Common myeloid progenitor, CD34-positive (primary cell): ENCODE measurements around the gene FAM83E.
A peak's percentile ranks its signal among the peaks of the same experiment; 100 is the strongest.

Experiments used
- CTCF ChIA-PET: fragments of 350-600 bp; sonication (Branson Sonifier 250); formaldehyde crosslinking; loops from one replicate; lab custom pipeline; 2021; ENCODE audit warnings: antibody characterized with exemption; lab: Charles Lee
- POLR2A ChIA-PET: fragments of 350-600 bp; sonication (Branson Sonifier 250); formaldehyde crosslinking; loops from one replicate; lab custom pipeline; 2021; ENCODE audit warnings: antibody characterized with exemption; lab: Charles Lee
- DNase-seq, 3 donors: peaks; one replicate each; pipeline versions ENCODE4 v3.0.0 to v3.0.0-alpha.2; 2013
- H3K27ac ChIP-seq, 2 experiments: 1 replicate in 1 of 2; 2 replicates in 1 of 2; pipeline ENCODE4 v1.7.0; 2013; ENCODE audit warnings: inconsistent platforms in 2 of 2, low read length in 2 of 2, mild to moderate bottlenecking in 2 of 2, low read depth in 1 of 2, moderate library complexity in 1 of 2; ENCODE audit not compliant: severe bottlenecking in 2 of 2, insufficient read depth in 1 of 2, poor library complexity in 1 of 2
- H3K27me3 ChIP-seq, 5 experiments: replicated peaks in 2 of 5; 1 replicate in 3 of 5; 2 replicates in 2 of 5; pipeline versions ENCODE4 v1.6.1 to v1.7.0; 2013; ENCODE audit warnings: low read length in 4 of 5, mild to moderate bottlenecking in 2 of 5, moderate library complexity in 2 of 5, inconsistent platforms in 1 of 5; ENCODE audit not compliant: insufficient read depth in 5 of 5, control insufficient read depth in 4 of 5
- H3K36me3 ChIP-seq, 4 experiments: 1 replicate in 2 of 4; 2 replicates in 2 of 4; pipeline versions ENCODE4 v1.6.1 to v1.7.0; 2013; ENCODE audit warnings: low read length in 3 of 4, control low read depth in 1 of 4, mild to moderate bottlenecking in 1 of 4; ENCODE audit not compliant: control insufficient read depth in 4 of 4, insufficient read depth in 4 of 4
- H3K4me1 ChIP-seq, 4 experiments: 1 replicate in 3 of 4; 2 replicates in 1 of 4; pipeline versions ENCODE4 v1.6.1 to v1.7.1; 2013; ENCODE audit warnings: low read length in 3 of 4, mild to moderate bottlenecking in 3 of 4, control low read depth in 1 of 4, inconsistent platforms in 1 of 4, moderate library complexity in 1 of 4; ENCODE audit not compliant: control insufficient read depth in 4 of 4, insufficient read depth in 4 of 4; ENCODE audit errors: control extremely low read depth in 1 of 4
- H3K4me3 ChIP-seq, 7 experiments: 1 replicate in 4 of 7; 2 replicates in 3 of 7; pipeline versions ENCODE4 v1.5.1 to v1.7.0; 2013; ENCODE audit warnings: mild to moderate bottlenecking in 7 of 7, low read length in 6 of 7, moderate library complexity in 6 of 7, inconsistent platforms in 2 of 7, low read depth in 2 of 7, control low read depth in 1 of 7; ENCODE audit not compliant: insufficient read depth in 4 of 7, control insufficient read depth in 1 of 7; ENCODE audit errors: extremely low read depth in 1 of 7
- H3K9me3 ChIP-seq, 5 experiments: 1 replicate in 4 of 5; 2 replicates in 1 of 5; pipeline versions ENCODE4 v1.6.1 to v1.7.1; 2013; ENCODE audit warnings: low read length in 4 of 5, mild to moderate bottlenecking in 2 of 5, inconsistent platforms in 1 of 5, low read depth in 1 of 5, moderate library complexity in 1 of 5; ENCODE audit not compliant: control insufficient read depth in 4 of 5, insufficient read depth in 2 of 5; ENCODE audit errors: control extremely low read depth in 1 of 5
- WGBS: methylation state at CpG from one replicate; pipeline ENCODE4 v1.1.5; 2013; ENCODE audit not compliant: insufficient coverage; 5-methylcytosine and 5-hydroxymethylcytosine counted together

FAM83E gene

DNA sequence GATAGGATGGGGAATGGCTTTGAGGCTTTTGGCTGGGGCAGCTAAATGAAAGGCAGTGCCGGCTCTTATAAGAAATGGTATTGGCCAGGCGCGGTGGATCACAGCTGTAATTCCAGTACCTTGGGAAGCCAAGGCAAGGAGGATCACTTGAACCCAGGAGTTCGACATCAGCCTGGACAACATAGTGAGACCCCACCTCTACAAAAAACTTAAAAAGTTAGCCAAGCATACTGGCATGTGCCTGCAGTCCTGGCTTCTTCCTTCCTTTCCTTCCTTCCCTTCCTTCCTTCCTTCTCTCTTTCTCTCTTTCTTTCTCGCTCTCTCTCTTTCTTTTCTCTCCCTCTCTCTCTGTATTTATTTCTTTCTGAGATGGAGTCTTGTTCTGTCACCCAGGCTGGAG, 28.0 kb upstream of the FAM83E start:
- Histone ChIP-seq H3K36me3 (no peaks in the 10 kb centered on the region), H3K4me3 (no peak overlapping the region), H3K27ac (no peak overlapping the region), H3K4me1 (peaks cover 7 to 38% (median 33%) of the 10 kb centered on the region in 4 experiments), H3K9me3 (no peaks in the 10 kb centered on the region), H3K27me3 (no peaks in the 10 kb centered on the region)
- WGBS = 97% methylated on average over 5 of the region's 5 CpGs
- CTCF ChIA-PET = interaction anchor here (4.5 kb wide), 1 partner anchor 33 kb away, joined by 40 read pairs; no protein-coding TSS in a partner anchor
- POLR2A ChIA-PET = no interaction called here
- no peak for DNase-seq

DNA sequence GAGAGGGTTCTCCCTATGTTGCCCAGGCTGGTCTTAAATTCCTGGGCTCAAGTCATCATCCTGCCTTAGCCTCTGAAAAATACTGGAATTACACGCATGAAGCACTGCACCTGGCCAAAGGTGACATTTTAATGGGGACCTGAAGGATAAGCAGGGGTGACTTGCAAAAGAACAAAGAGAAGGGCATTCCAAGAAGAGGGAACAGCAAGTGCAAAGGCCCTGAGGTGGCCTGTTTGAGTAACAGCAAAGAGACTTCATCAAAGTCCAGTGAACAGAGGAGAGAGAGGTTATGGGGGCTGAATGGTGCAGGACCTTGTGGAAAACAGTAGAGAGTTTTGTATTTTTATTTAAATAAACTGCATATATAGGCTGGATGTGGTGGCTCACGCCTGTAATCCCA, 27.0 kb upstream of the FAM83E start:
- CTCF ChIA-PET = no interaction called here

DNA sequence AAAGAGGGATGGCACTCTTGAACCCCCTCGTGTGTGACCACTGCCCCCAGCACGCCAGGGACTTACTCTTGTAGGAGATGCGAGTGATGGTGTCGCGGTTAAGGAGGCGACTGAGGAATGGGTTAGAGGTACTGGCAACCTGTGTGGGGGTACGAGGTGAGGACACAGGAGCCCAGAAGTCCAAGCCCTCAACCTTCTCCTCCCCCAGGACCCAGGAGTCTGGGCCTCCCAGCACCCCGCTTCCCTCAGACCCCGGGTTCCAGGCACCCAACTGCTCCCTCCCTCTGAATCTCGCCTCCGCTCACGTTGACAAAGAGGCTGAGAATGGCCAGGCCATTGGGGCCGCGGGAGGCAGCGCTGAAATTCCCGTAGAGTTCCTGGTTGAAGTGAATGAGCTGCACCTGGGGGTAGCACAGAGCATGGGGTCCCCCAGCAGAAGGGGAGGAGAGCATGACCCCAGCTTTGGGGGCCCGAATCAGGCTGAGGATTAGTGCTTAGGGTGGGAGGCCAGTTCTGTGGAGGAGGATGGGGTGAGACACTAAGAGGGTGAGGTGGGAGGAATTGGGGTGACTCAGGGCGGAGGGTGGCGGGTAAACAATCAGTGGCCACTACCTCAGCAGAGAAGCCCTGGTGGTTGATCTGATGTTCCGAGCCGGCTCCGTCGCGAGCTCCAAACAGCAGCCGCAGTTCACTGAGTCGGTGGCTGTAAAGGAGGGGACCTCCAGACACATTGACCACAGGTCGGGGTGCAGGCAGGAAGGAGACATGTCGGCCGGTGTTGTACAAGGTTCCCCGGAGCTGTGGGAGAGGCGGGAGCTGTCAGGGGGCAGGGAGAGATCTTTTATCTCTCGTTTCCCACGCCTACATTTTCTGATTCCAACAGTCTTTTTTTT, 24.9 kb upstream of the FAM83E start:
- peaks cover 4 to 41% (median 37%) of the 10 kb centered on the region in 4 experiments for H3K4me1 ChIP-seq
- H3K4me3 ChIP-seq = no peak overlapping the region
- H3K9me3 ChIP-seq = no peaks in the 10 kb centered on the region
- H3K36me3 ChIP-seq = no peaks in the 10 kb centered on the region
- WGBS = 94% methylated on average over 27 of the region's 33 CpGs
- no peaks in the 10 kb centered on the region for H3K27me3 ChIP-seq
- peak overlapping the region in 1 of 2 experiments; percentile 91 for H3K27ac ChIP-seq
- CTCF ChIA-PET = interaction anchor here (0.6 to 1.7 kb wide), 2 partner anchors 14 to 36 kb away, joined by 3 to 4 read pairs; no protein-coding TSS in a partner anchor
- POLR2A ChIA-PET = no interaction called here
- no peak for DNase-seq

More for the DNA sequence above, 27.0 kb upstream of the FAM83E start:
- H3K27ac ChIP-seq = no peak overlapping the region
- H3K4me3 ChIP-seq = no peak overlapping the region
- 88% methylated on average over 1 of the region's 2 CpGs for WGBS
- no peak for DNase-seq
- H3K9me3 ChIP-seq = no peaks in the 10 kb centered on the region
- no peaks in the 10 kb centered on the region for H3K36me3 ChIP-seq
- H3K4me1 ChIP-seq = peaks cover 5 to 38% (median 35%) of the 10 kb centered on the region in 4 experiments
- POLR2A ChIA-PET = no interaction called here
- H3K27me3 ChIP-seq = no peaks in the 10 kb centered on the region

DNA sequence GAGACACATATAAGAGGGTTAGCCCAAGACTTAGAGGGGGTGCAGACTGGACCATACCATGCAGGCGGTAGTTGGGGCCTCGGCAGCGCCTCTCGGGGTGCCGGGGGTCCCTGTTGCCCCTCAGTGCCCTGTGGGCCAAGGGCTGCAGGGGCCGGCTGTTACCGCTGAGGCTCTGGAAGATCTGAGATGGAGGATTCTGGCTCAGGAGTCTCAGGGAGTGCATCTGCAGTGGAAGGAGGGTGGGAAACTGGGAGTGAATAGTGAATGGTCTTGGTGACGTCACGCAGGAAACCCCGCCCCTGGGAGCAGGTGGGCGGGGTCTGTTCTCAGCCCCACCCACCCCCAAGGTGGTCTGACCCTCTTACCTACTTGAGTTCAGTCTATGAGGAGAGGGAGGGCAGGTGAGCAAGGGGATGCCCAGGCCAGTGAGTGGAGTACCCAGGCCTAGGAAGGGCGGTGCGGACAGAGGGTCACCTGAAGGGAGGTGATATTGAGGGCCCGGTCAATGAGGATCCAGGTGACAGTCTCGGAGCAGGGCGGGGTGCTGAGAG, 24.0 kb upstream of the FAM83E start:
- H3K27ac ChIP-seq = peak overlapping the region; percentile 79 to 91
- H3K27me3 ChIP-seq = no peaks in the 10 kb centered on the region
- no peaks in the 10 kb centered on the region for H3K9me3 ChIP-seq
- H3K4me1 ChIP-seq = peaks cover 8 to 43% (median 39%) of the 10 kb centered on the region in 4 experiments
- ChIA-PET POLR2A (interaction anchor here (1.3 kb wide), 1 partner anchor 7 kb away, joined by 5 read pairs; the partner anchor contains the start of gene CA11), CTCF (interaction anchor here (1.7 kb wide), 1 partner anchor 15 kb away, joined by 4 read pairs; no protein-coding TSS in a partner anchor)
- H3K36me3 ChIP-seq = no peaks in the 10 kb centered on the region
- DNase-seq = no peak
- peak overlapping the region in 6 of 7 experiments; percentile 55 to 83 (median 66) for H3K4me3 ChIP-seq
- WGBS = 79% methylated on average over 12 of the region's 16 CpGs

DNA sequence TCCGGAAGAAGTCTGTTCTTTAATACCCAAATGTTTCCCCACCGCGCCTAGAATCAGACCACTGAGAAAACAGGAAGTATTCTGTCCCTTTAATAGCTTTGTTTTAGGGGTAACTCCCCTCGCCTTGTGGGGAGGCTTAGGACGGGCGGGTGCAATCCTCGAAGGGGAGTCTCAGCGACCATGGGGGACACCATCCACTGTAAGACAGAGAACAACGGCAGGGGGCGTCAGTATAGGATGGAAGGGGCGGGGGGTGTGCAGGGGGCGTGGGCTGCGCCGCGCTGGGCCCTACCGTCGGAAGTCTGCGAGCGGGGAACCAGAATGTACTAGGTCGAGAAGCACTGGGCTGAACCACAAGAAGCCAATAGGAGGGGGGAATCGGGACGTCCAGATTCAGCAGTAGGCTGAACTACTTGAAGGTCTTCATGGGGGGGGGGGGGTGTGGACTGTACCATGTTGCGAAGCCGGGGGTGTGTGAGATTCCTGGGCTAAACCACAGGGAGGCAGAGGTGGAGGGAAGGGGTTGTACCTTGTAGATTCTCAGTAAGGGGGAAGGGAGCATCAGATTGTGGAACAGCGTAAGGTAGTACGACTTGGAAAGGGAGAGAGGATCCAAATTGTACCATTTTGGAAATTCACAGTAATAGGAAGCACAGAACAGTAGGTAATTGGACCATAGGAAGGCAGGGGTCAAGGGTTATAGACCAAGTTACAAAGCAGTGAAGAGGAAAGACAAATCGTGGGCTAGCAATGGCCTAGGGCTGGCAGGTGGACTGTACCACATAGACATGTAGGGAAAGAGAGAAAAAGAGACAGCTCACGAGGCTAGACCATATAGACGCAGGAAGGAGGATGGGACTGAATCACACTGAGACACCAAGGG, 23.3 kb upstream of the FAM83E start:
- Histone ChIP-seq H3K4me1 (peaks cover 13 to 50% (median 45%) of the 10 kb centered on the region in 4 experiments), H3K9me3 (no peaks in the 10 kb centered on the region), H3K27ac (peak overlapping the region; percentile 79 to 91), H3K27me3 (no peaks in the 10 kb centered on the region), H3K36me3 (peaks cover 0 to 4% (median 1%) of the 10 kb centered on the region in 4 experiments), H3K4me3 (peak overlapping the region; percentile 18 to 83 (median 65))
- CTCF ChIA-PET = interaction anchor here (0.8 kb wide), 1 partner anchor 15 kb away, joined by 3 read pairs; no protein-coding TSS in a partner anchor
- peak; percentile 98 for DNase-seq
- POLR2A ChIA-PET = interaction anchor here (0.6 to 1.3 kb wide), 9 partner anchors 8 to 1266 kb away, joined by 3 to 6 read pairs (median 4); partner anchors contain the start of genes CA11, RPL18 and SPHK2
- WGBS = 4% methylated on average over 25 of the region's 29 CpGs

DNA sequence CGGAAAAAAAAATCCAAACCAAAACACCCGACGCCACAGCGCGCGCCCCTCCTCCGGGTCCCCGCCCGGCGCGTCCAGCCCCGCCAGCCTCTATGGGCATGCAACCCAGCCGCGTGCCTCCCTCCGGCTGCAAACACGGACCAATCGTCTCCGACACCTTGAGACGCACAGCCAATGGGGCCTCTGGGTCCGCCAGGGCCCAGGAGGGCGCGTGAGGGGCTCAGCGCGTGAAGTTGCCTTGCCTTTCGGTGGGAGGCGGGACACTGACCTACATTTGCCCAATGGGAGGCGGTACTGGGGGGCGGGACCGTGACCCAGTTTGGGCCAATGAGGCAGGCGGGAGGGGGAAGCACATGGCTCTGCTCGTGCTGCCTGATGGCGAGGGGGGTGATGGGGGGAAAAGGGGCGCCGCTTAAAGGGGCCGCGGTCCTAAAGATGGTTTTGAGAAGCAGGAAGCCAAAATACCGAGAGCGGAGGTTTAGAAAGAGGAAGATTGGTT, 22.6 kb upstream of the FAM83E start:
- POLR2A ChIA-PET = interaction anchor here (0.6 to 1.3 kb wide), 10 partner anchors 9 to 1266 kb away, joined by 3 to 6 read pairs (median 4); partner anchors contain the start of genes CA11, RPL18 and SPHK2
- Histone ChIP-seq H3K36me3 (peaks cover 0 to 10% (median 6%) of the 10 kb centered on the region in 4 experiments), H3K4me3 (peak overlapping the region; percentile 18 to 90 (median 74)), H3K27me3 (no peaks in the 10 kb centered on the region), H3K27ac (peak overlapping the region; percentile 79 to 91), H3K9me3 (no peaks in the 10 kb centered on the region), H3K4me1 (peaks cover 13 to 57% (median 48%) of the 10 kb centered on the region in 4 experiments)
- CTCF ChIA-PET = interaction anchor here (0.8 kb wide), 1 partner anchor 14 kb away, joined by 3 read pairs; no protein-coding TSS in a partner anchor
- WGBS = 0% methylated on average over 23 of the region's 38 CpGs
- peak; percentile 100 for DNase-seq
